Ovary (tissue), 9 donors: Measurements from ENCODE around the gene PPP2R1A. TPM values are rescaled to one million over a fixed set of nuclear protein-coding genes. Genes with fewer than 3 reads are reported as not detected.

Experiments
- DNase-seq, 5 donors: peaks; one replicate each; pipeline ENCODE4 v3.0.0-alpha.2; 2019 to 2020
- H3K27ac ChIP-seq, 2 donors: fragments of 200-600 bp; one replicate each; pipeline versions ENCODE4 v1.5.1 to v1.8.0; 2019 to 2022
- H3K27me3 ChIP-seq: fragments of 200-600 bp; one replicate; pipeline ENCODE4 v1.8.0; 2022
- H3K36me3 ChIP-seq: fragments of 200-600 bp; sonication (generic); one replicate; pipeline ENCODE4 v1.5.1; 2019
- H3K4me1 ChIP-seq: one replicate; pipeline ENCODE4 v1.8.1; 2013; ENCODE audit warnings: mild to moderate bottlenecking, moderate library complexity; ENCODE audit not compliant: insufficient read depth
- H3K4me3 ChIP-seq: fragments of 200-600 bp; sonication (generic); one replicate; pipeline ENCODE4 v1.5.1; 2017
- H3K9me3 ChIP-seq, 2 donors: fragments of 200-600 bp in 1 of 2; sonication (generic) in 1 of 2; one replicate each; pipeline versions ENCODE4 v1.5.1 to v1.8.1; 2013 to 2019; ENCODE audit warnings: mild to moderate bottlenecking in 1 of 2, moderate library complexity in 1 of 2
- CTCF ChIP-seq, 3 donors: fragments of 450-650 bp in 2 of 3; fragments of 200-600 bp in 1 of 3; IDR thresholded peaks; one replicate each; pipeline versions ENCODE4 v1.5.1 to v1.8.0; 2016 to 2022; ENCODE audit warnings: antibody characterized with exemption in 3 of 3, mild to moderate bottlenecking in 1 of 3
- EP300 ChIP-seq: sonication (generic); formaldehyde crosslinking; IDR thresholded peaks from one replicate; pipeline ENCODE4 v1.6.1; 2017; ENCODE audit warnings: antibody characterized with exemption
- POLR2A ChIP-seq: fragments of 450-650 bp; IDR thresholded peaks from one replicate; pipeline ENCODE4 v1.6.1; 2017; ENCODE audit warnings: antibody characterized with exemption, mild to moderate bottlenecking, moderate library complexity
- WGBS, 3 donors: extraction: QIAGEN DNeasy Blood & Tissue Kit in 1 of 3; methylation state at CpG; one replicate each; pipeline versions ENCODE4 v1.1.5 to v1.1.7; 2013 to 2017; 5-methylcytosine and 5-hydroxymethylcytosine counted together
- intact Hi-C, 4 donors: fragments of 100-400 bp; cut with DNase I; formaldehyde crosslinking; loops; one replicate each; pipeline versions ENCODE4 v1.11.0 to v1.15.1; 2022 to 2023
- polyA plus RNA-seq, 2 donors: library from polyadenylated mRNA; stranded (reverse); fragments of 200-250 nt in 1 of 2; fragments of 350-450 nt in 1 of 2; fragmentation: Illumina TruSeq in 1 of 2; extraction: RNeasy Lipid Tissue Mini Kit (QIAGEN cat#74804) in 1 of 2; gene quantifications; one replicate each; pipeline ENCODE4 v1.2.3, GENCODE V29; 2013 to 2014
- total RNA-seq, 7 donors: library from RNA; depleted of rRNA in 2 of 7; stranded (reverse); fragments of >200 nt in 2 of 7; fragmentation: NEBNext Ultra II Directional in 3 of 7; extraction: Animal tissue kit (Norgen Biotek cat#: 25700) in 3 of 7; gene quantifications; one replicate each; pipeline versions ENCODE4 v1.1.0 to v1.2.4, GENCODE V29; 2016 to 2023
- donor health status: DM: no; HTN: no; CAD: no; lungs with moderate emphysema.
- donor health status: DM: no; HTN: no; CAD: no.
- donor health status: Bipolar disorder and iron deficiency.
- donor health status: DM: yes; HTN: yes; CAD: no.
- donor health status: DM: no; HTN: no; CAD: no.
- donor health status: DM: yes; HTN: yes; CAD: no.

The PPP2R1A gene
- total and polyA plus RNA-seq, 9 donors = 127 to 408 (median 272) TPM

DNA sequence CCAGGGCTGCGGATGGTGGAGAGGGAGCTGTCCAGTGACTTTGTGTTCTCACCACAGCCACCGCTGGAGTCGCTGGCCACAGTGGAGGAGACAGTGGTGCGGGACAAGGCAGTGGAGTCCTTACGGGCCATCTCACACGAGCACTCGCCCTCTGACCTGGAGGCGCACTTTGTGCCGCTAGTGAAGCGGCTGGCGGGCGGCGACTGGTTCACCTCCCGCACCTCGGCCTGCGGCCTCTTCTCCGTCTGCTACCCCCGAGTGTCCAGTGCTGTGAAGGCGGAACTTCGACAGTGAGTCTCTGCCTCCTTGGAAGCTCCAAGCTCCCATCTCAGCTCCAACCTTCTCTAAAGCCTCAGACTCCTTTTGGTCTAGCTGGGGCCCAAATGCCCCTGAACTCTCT lies 21.4 kb downstream of the PPP2R1A start:
- 87 to 95% (median 91%) methylated on average over 20 of the region's 20 CpGs for WGBS, 3 donors

GRCh38 chr19:52211926-52212571 lies 22.2 kb downstream of the PPP2R1A start:
- TF ChIP-seq EP300 (no peak), POLR2A (no peak), CTCF (IDR thresholded peaks at IDR 0.05) (no peak)
- Histone ChIP-seq H3K27me3 (no peaks in the 10 kb centered on the region), H3K9me3 (no peaks in the 10 kb centered on the region), H3K36me3 (no peaks in the 10 kb centered on the region), H3K4me1 (no peaks in the 10 kb centered on the region), H3K4me3 (no peak overlapping the region), H3K27ac (no peak overlapping the region)
- intact Hi-C loops = no loop called here
- DNase-seq = no peak
- WGBS, 3 donors = 77 to 85% (median 82%) methylated on average over 11 of the region's 11 CpGs

More for the DNA sequence above, 21.4 kb downstream of the PPP2R1A start:
- TF ChIP-seq EP300 = no peak
- no peak for TF ChIP-seq POLR2A
- no peak for TF ChIP-seq CTCF (IDR thresholded peaks at IDR 0.05)
- no peak for DNase-seq
- no peaks in the 10 kb centered on the region for H3K4me1 ChIP-seq
- no peaks in the 10 kb centered on the region for H3K36me3 ChIP-seq
- intact Hi-C loops = no loop called here
- no peak overlapping the region for H3K4me3 ChIP-seq
- H3K9me3 ChIP-seq = no peaks in the 10 kb centered on the region
- H3K27ac ChIP-seq = no peak overlapping the region
- H3K27me3 ChIP-seq = no peaks in the 10 kb centered on the region

DNA sequence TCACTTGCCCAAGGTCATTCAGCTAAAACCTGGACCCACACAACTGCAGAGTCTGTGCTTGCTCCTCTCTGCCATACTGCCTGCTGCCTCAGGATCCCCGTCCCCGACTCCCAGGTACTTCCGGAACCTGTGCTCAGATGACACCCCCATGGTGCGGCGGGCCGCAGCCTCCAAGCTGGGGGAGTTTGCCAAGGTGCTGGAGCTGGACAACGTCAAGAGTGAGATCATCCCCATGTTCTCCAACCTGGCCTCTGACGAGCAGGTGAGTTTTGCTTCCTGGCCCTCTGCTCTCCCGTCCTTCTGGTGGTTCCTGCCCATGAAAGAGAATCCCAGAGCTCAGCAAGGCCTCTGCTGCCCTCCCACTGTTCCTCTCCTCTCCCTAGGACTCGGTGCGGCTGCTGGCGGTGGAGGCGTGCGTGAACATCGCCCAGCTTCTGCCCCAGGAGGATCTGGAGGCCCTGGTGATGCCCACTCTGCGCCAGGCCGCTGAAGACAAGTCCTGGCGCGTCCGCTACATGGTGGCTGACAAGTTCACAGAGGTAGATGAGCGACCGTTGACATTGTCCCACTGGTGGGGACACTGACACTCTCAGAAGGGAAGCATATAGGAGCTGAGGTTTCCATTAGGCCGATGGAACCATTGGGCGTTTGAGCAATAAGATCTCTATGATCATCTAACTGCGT lies 22.9 kb downstream of the PPP2R1A start:
- Histone ChIP-seq H3K27ac (no peak overlapping the region), H3K36me3 (no peaks in the 10 kb centered on the region), H3K9me3 (no peaks in the 10 kb centered on the region), H3K4me1 (no peaks in the 10 kb centered on the region), H3K4me3 (no peak overlapping the region), H3K27me3 (no peaks in the 10 kb centered on the region)
- no peak for DNase-seq
- WGBS, 3 donors = 94 to 96% (median 95%) methylated on average over 24 to 25 of the region's 25 CpGs
- intact Hi-C loops = no loop called here
- TF ChIP-seq EP300 (no peak), CTCF (IDR thresholded peaks at IDR 0.05) (no peak), POLR2A (no peak)

DNA sequence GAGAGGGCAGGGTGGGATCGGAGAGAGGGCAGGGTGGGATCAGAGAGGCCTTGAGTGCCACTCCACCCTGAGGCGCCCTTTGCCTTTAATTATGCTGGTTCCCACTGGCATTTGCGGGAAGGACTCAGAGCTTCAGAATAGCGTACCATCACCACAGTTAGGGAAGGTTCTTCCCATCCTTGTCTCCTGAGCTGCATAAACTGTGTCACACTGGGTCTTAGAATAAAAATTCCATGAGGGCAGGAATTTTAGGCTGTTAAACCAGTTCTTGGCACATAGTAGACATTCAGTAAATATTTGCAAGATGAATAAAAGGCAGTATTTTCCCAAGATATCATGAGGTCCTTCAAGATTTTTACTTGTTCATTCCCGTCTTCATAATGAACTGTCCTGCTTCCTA lies 24.4 kb downstream of the PPP2R1A start:
- intact Hi-C loops = no loop called here
- TF ChIP-seq CTCF (IDR thresholded peaks at IDR 0.05) = no peak
- TF ChIP-seq EP300 = no peak
- no peak for TF ChIP-seq POLR2A
- Histone ChIP-seq H3K27me3 (no peaks in the 10 kb centered on the region), H3K9me3 (no peaks in the 10 kb centered on the region), H3K4me3 (no peak overlapping the region), H3K36me3 (no peaks in the 10 kb centered on the region), H3K4me1 (no peaks in the 10 kb centered on the region), H3K27ac (no peak overlapping the region)
- 89 to 93% (median 92%) methylated on average over 5 of the region's 5 CpGs for WGBS, 3 donors
- DNase-seq = no peak
